Measurements from ENCODE around the gene DMKN.

- TF ChIP-seq CTCF (conservative IDR thresholded peaks at IDR 0.05) (no peak), ZFX (IDR thresholded peaks at IDR 0.05) (no peak)
These were observed 7.4 kb downstream of the DMKN start for GRCh38 chr19:35506011-35506410.
